GM23338 (cell line): ENCODE measurements around the gene TMEM120B.

Experiments used
- CREB1 ChIP-seq: fragments of 250-450 bp; sonication (Bioruptor Pico); IDR thresholded peaks from 2 replicates; pipeline ENCODE4 v1.5.0; 2020; ENCODE audit warnings: low read depth, mild to moderate bottlenecking, moderate library complexity
- CTCF ChIP-seq, 2 experiments: fragments of 200-600 bp in 1 of 2; sonication (generic) in 1 of 2; conservative IDR thresholded peaks; 2 replicates each; pipeline versions ENCODE4 v1.5.1 to v1.6.1; 2016 to 2017; ENCODE audit warnings: antibody characterized with exemption in 2 of 2, low read depth in 2 of 2, mild to moderate bottlenecking in 2 of 2, moderate library complexity in 1 of 2
- ETS1 ChIP-seq: IDR thresholded peaks from 2 replicates; pipeline ENCODE4 v1.6.1; 2016; ENCODE audit warnings: antibody characterized with exemption
- EZH2 ChIP-seq: fragments of 200-600 bp; sonication (generic); IDR thresholded peaks from one replicate; pipeline ENCODE4 v1.8.0; 2017; ENCODE audit warnings: antibody characterized with exemption, mild to moderate bottlenecking, low read depth; ENCODE audit not compliant: unreplicated experiment
- EZH2phosphoT487 ChIP-seq: fragments of 200-600 bp; sonication (generic); IDR thresholded peaks from one replicate; pipeline ENCODE4 v1.8.1; 2018; ENCODE audit warnings: antibody characterized with exemption; ENCODE audit not compliant: unreplicated experiment
- JUNB ChIP-seq: IDR thresholded peaks from one replicate; pipeline ENCODE4 v1.6.1; 2016; ENCODE audit warnings: antibody characterized with exemption; ENCODE audit not compliant: unreplicated experiment
- NANOG ChIP-seq: IDR thresholded peaks from 2 replicates; pipeline ENCODE4 v1.6.1; 2016; ENCODE audit warnings: antibody characterized with exemption, borderline replicate concordance
- POLR2AphosphoS5 ChIP-seq: IDR thresholded peaks from 2 replicates; pipeline ENCODE4 v1.6.1; 2016; ENCODE audit warnings: antibody characterized with exemption, low read depth
- REST ChIP-seq: IDR thresholded peaks from one replicate; pipeline ENCODE4 v1.6.1; 2018; ENCODE audit warnings: antibody characterized with exemption; ENCODE audit not compliant: unreplicated experiment
- STAT1 ChIP-seq: IDR thresholded peaks from one replicate; pipeline ENCODE4 v1.6.1; 2016; ENCODE audit warnings: antibody characterized with exemption; ENCODE audit not compliant: unreplicated experiment
- ZNF114 ChIP-seq: fragments of 250-450 bp; sonication (Bioruptor Pico); IDR thresholded peaks from 2 replicates; pipeline ENCODE4 v1.5.0; 2020; ENCODE audit warnings: mild to moderate bottlenecking, moderate library complexity
- ZNF331 ChIP-seq: fragments of 250-450 bp; sonication (Bioruptor Pico); IDR thresholded peaks from 2 replicates; pipeline ENCODE4 v1.5.0; 2020; ENCODE audit warnings: low read depth, mild to moderate bottlenecking, moderate library complexity
- ZNF462 ChIP-seq: fragments of 250-450 bp; sonication (Bioruptor Pico); IDR thresholded peaks from 2 replicates; pipeline ENCODE4 v1.5.0; 2020; ENCODE audit warnings: mild to moderate bottlenecking, moderate library complexity

- TF ChIP-seq EZH2 (no peak), NANOG (no peak), CTCF (conservative IDR thresholded peaks at IDR 0.05; ENCODE audit: low read depth in 2 of 2) (no peak), STAT1 (no peak), POLR2AphosphoS5 (no peak), JUNB (no peak), EZH2phosphoT487 (no peak), CREB1 (CRISPR knock-in tag) (no peak), REST (no peak), ZNF331 (no peak), ETS1 (no peak), ZNF462 (no peak), ZNF114 (CRISPR knock-in tag) (no peak)
Observed at GRCh38 chr12:121826318-121827150, 114.0 kb downstream of the TMEM120B start.
